Neural cell (in vitro differentiated cells): Measurements from ENCODE around the gene GPR84.

Source experiments
- CTCF ChIP-seq: fragments of 450-650 bp; IDR thresholded peaks from 2 replicates; pipeline ENCODE4 v1.5.1; 2014; ENCODE audit warnings: antibody characterized with exemption, mild to moderate bottlenecking, moderate library complexity; ENCODE audit not compliant: poor library complexity, severe bottlenecking
- EP300 ChIP-seq: fragments of 450-650 bp; conservative IDR thresholded peaks from 2 replicates; pipeline ENCODE4 v1.6.1; 2014; ENCODE audit warnings: antibody characterized with exemption, mild to moderate bottlenecking, moderate library complexity; ENCODE audit not compliant: poor library complexity, severe bottlenecking
- EZH2 ChIP-seq: fragments of 200-600, 300-800 bp; shearing (Covaris generic), sonication (generic); IDR thresholded peaks from 2 replicates; pipeline ENCODE4 v1.6.1; 2014; ENCODE audit warnings: antibody characterized with exemption, low read length, borderline replicate concordance, mild to moderate bottlenecking; ENCODE audit not compliant: insufficient read depth, poor library complexity, severe bottlenecking
- MXI1 ChIP-seq: fragments of 450-650 bp; conservative IDR thresholded peaks from 2 replicates; pipeline ENCODE4 v1.6.1; 2014; ENCODE audit warnings: antibody characterized with exemption, mild to moderate bottlenecking; ENCODE audit not compliant: poor library complexity, severe bottlenecking
- POLR2AphosphoS5 ChIP-seq: IDR thresholded peaks from 2 replicates; pipeline ENCODE4 v1.6.1; 2012
- RAD21 ChIP-seq: fragments of 450-650 bp; conservative IDR thresholded peaks from 2 replicates; pipeline ENCODE4 v1.6.1; 2014; ENCODE audit warnings: antibody characterized with exemption, mild to moderate bottlenecking, moderate library complexity
- TAF1 ChIP-seq: IDR thresholded peaks from 2 replicates; pipeline ENCODE4 v1.6.1; 2012; ENCODE audit warnings: low read depth

DNA sequence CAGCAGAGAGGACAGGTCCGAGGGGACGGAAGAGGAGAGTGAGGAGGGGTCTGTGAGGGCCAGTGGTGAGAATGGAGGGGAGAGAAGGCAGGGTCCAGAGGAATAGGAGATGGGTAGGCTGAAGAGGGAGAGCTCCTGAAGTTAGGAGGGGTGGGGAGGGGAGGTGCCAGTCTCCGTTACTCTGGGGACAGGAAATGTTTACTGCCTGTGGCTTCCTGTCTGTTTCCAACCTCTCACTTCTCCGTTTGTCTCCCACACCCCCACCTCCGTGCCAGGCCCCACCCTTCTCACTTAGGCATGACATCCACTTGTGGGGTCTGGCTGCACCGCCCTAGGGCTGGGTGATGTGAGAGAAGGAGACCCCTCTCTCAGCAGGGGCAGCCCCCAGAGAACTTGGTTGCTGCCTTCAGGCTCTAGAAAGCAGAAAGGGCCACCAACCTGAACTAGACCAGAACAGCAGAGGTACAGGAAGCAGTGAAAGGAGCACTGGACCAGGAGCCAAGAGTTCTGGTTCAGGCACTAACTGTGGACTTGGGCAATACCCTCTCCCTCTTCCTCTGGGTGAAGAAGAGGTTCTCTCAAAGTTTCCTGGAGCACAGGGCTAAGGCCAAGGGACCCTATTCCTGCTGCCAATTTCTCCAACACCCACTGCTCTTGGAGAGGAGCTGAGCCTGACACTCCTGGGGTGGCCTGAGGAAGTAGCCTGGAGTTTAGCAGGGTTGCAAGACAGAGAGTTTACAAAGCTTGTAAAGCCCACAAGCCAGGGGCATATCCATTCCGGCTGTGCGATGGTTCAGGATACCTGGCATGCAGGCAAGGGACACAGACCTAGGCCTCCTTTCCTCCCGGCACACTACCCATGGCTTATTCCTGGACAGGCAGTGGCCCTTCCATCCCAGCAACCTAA is 49.3 kb upstream of the GPR84 start:
- TF ChIP-seq EZH2 (no peak), CTCF (no peak), EP300 (no peak), RAD21 (no peak), MXI1 (no peak), POLR2AphosphoS5 (no peak), TAF1 (no peak)
